ENCODE measurements around the gene ATP5IF1.

Gene ATP5IF1

DNA sequence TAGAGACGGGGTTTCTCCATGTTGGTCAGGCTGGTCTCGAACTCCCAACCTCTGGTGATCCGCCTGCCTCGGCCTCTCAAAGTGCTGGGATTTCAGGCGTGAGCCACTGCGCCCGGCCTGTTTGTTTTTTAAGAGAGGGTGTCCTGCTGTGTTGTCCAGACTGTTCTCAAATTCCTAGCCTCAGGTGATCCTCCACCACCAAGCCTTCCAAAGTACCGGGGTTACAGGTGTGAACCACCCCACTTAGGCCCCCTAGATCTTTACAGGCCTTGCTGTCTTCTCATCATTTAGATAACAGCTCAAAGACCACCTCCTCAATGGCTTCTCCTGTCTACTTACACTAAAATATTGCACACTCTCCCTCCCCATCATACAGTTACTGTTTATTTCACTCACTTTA lies 29.7 kb downstream of the ATP5IF1 start:
- no peak for DNase-seq (ENCODE audit: low read depth)

DNA sequence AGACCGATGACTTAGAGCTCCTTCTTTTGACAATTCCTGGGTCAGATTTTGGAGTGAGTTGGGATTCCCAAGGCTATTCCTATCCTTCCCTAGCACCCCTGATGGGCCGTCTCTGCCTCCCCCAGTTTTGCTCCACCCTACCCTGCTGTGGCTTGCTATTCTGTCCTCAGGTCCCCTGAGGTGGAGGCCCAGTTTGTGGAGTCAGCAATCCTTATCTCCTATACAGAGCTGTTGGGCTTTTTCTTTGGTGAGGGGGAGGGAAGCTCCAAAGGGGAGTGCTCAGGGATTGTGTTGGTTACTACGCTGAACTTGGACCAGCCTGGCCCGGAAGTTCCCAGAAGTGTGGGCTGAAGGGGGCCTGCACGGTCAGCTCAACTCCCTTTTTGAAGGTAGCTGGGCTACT lies 31.0 kb downstream of the ATP5IF1 start:
- no peak for DNase-seq (ENCODE audit: low read depth)

DNA sequence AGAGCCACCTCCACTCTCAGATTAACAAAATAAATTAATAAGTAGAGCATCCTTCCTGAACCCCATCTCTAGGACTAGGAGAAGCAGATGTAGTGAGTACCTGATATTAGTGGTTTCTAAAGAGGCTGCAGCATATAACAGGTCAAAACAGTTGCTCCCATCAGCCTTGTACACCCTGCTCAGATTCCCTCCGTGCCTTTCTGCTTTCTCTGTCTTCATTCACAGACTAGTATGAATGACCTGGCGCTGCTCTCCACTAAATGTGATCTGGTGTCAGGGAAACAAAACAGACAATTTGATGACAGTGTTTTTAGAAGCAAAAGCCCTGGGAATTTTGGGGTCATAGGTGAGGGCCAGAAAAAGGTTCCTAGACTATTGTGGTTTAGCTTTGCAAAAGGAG lies 31.7 kb downstream of the ATP5IF1 start:
- DNase-seq (ENCODE audit: low read depth), result no peak

DNA sequence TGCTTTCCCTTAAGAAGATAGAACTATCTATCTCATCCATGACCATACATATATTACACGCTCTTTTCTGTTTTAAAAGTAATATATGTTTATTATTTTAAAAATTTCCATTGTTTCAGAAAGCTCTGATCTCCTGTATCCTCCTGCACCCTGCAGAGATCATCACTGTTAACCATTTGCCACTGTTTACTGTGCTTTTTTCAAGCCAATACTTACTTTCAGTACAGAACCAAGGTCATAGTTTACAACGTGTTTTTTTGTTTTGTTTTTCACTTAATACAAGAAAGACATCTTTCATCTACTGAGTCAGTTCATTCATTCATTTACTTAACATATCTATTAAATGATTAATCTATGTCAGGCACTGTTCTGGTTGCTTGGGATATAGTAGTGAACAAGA lies 33.6 kb downstream of the ATP5IF1 start:
- DNase-seq (ENCODE audit: low read depth), result no peak

DNA sequence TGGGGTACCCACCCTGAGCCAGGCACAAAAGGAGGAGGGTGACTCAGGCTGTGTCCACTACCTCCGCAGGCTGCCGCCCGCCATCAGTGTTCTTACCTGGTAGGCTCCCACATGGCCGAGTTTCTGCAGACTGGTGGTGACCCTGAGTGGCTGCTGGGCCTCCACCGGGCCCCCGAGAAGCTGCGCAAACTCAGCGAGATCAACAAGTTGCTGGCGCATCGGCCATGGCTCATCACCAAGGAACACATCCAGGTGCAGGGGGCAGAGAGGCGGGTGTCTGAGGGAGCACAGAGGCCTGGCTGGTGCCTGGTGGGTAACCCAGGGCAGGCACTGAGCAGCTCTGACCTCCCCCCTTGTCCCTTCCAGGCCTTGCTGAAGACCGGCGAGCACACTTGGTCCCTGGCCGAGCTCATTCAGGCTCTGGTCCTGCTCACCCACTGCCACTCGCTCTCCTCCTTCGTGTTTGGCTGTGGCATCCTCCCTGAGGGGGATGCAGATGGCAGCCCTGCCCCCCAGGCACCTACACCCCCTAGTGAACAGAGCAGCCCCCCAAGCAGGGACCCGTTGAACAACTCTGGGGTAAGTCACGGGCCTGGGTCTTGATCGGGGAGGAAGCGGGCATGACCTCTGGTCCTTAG lies 36.4 kb downstream of the ATP5IF1 start:
- DNase-seq (ENCODE audit: low read depth), result no peak

DNA sequence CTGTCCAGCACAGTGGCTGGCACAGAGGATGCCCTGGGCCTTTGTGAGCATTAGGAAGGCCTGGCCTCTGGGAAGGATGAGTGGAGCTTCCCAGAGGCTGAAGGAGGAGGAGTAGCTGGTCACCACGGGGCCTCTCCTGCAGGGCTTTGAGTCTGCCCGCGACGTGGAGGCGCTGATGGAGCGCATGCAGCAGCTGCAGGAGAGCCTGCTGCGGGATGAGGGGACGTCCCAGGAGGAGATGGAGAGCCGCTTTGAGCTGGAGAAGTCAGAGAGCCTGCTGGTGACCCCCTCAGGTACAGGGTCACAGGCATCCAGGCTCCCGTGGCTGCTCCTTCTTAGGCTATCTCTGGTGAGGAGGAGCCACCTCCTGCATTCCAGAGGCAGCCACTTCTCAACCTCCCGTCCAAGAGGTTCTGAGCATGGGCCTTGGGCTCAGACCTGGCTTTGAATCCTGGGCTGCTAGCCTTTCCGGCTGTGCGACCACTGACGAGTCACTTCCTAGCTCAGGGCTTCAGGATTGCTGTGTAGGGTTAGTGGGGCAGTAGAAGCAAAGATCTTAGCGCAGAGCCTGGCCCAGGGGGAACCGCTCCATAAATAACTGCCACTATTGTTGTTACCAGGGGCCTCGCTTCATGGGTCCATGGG lies 37.4 kb downstream of the ATP5IF1 start:
- no peak for DNase-seq (ENCODE audit: low read depth)

DNA sequence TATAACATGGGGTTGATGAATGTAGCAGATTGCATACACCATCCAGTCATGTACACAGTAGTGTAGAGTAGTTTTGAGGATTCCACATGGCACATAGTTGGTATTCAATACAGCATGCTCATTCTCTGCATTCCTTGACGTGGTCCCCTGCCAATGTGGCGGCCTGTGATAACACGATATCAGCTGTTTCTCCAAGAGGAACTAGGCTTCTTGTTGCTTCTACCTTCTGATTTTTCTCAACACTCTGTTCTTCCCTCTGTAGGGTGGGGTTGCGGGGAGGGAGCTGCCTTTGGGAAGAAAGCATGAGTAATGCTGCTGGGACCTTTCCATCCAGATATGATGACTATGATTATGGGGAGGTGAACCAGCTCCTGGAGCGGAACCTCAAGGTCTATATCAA lies 42.8 kb downstream of the ATP5IF1 start:
- DNase-seq (ENCODE audit: low read depth), result no peak

DNA sequence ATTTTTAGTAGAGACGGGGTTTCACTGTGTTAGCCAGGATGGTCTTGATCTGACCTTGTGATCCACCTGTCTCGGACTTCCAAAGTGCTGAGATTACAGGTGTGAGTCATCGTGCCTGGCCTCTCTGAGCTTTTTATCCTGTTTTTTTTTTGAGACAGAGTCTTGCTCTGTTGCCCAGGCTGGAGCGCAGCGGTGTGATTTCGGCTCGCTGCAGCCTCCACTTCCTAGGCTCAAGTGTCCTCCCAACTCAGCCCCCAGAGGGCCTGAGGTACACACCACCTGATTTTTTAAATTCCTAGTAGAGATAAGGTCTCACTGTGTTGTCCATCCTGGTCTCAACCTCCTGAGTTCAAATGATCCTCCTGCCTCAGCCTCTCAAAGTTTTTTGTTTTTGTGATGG lies 43.8 kb downstream of the ATP5IF1 start:
- DNase-seq (ENCODE audit: low read depth), result no peak

DNA sequence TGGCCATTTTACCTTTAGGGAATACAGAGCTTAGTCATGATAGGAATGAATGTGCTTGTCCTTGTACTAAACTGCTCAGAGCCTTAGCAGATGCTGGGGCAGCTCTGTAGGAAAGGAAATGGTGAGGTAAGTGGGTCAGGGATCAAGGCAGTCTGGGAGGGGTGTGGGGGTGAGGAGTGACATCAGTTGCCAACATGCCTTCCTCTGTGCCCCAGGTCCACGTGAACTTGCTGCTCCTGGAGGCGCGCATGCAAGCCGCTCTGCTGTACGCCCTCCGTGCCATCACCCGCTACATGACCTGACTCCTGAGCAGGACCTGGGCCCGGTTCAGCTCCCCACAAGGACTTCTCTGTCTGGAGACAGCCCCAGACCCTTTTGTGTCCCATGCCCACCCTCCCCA lies 44.6 kb downstream of the ATP5IF1 start:
- no peak for DNase-seq (ENCODE audit: low read depth)

DNA sequence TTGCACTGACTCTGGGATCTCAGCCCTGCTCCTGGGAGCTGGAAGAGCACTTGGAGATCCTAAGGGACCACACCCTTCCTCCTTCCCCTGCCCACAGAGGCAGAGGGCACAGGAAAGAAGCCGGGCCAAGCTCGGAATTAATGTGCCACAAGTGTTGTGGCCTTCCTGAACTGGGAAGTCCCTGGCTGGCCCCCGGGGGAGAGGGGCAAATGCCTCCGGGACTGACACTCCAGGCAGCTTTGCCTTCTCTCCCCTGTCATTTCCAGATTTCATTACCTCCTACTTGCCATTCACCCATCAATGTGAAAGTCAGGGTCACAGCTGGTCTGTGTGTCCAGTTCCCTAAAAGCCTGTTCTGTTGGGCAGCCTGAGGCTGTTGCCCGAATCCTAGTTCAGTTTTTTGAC lies 45.1 kb downstream of the ATP5IF1 start:
- no peak for DNase-seq (ENCODE audit: low read depth)

DNA sequence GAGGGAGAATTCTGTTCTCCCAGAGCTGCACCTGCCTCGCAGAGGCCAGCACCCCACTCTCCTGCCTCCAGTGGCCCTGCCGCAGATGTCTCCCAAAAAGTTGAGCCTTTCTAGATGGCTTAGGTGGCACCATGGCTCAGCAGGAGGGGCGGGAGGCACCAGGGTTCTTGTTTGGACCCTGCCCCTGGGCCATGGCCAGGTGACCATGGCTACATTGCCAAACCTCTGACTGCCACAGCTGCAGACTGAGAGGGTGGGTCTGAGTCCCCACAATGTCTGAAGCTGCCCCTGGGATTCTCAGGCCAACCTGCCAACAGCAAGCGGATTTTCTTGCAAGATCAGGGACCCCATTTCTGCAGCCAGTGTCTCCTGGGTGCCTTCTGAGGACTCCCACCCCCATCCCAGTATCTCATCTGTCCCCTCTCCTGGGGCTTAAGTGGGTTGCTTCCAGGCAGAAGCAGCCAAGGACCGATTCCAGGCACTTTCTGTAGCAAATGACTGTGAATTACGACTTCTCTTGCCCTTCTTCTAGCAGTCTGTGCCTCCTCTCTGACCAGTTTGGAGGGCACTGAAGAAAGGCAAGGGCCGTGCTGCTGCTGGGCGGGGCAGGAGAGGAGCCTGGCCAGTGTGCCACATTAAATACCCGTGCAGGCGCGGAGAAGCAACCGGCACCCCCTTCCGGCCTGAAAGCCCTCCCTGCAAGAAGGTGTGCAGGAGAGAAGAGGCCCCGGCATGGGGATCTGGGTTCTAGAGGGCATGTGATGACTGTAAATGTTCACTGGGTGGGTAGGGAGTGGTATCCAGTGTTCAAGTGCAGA lies 45.9 kb downstream of the ATP5IF1 start:
- DNase-seq (ENCODE audit: low read depth), result no peak

DNA sequence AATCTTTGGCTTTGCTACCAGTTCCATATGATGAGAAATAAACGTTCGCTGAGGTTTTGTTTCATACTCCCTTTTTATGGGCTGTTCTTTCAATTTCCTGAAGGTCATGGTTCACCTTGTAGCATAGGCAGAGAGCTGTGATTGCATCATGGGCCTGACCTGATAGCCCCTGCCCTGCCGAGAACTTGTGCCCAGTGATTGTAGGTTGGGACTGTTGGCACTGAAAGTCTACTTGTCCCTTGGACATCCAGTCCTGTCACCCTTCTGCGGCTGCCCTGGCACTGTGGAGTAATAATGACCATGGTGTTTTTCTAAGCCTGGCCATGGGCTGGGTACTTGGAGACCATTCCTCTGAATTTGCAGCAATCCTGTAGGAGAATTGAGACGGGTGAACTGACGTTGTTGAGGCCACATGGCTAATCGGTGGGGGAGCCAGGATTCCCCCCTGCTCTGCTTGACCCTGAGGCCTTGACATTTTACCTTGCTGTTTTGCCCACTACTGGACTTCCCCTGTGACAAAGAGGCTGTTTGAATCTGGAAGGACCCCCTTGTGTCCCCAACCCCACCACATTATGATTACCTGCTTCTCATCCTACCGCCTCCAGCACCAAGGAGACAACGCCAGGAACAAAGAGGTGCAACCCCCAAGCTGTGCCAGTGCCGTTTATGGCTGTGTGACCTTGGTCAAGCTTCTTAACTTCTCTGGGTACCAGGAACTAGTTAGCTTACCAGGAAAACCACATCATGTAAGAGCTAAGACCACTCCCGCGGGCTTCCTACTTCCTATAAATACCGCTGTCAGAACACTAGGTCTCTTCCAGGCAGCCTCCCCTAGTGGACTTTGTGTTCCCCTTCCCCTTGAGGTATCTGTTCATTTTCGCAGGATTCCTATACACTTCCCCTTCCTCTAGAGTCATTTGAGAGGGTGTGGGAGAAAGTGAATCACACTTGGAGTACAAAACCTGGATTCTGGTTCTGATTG lies 46.8 kb downstream of the ATP5IF1 start:
- DNase-seq (ENCODE audit: low read depth), result no peak

DNA sequence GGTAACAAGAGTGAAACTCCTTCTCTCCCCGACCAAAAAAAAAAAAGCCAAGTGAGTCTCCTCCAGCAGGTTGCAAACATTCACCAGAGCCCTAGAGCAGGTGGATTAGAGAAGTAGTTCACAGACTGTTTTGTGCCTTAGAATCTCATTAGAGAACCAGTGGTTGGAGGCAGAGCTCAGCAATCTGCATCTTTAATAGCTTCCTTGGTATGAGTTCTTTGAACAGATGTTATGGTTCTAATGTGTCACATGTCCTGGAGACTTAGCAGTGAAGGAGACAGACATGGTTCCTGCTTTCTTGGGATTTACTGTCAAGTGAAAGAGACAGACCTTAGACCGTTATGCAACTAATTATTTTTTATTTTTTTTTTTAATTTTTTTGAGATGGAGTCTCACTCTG lies 50.2 kb downstream of the ATP5IF1 start:
- DNase-seq (ENCODE audit: low read depth), result no peak

All from stimulated activated CD8-positive, alpha-beta memory T cell treated with anti-CD3 and anti-CD28 coated beads, Interleukin-12 subunit alpha, Interleukin-12 subunit beta, amount 100 ng/mL, for 4 hours (primary cell).